ENCODE results near the gene MRGPRX2. TPM values are rescaled to one million over a fixed set of nuclear protein-coding genes. Genes with fewer than 3 reads are reported as not detected.

Gene MRGPRX2
- total and polyA plus RNA-seq, 4 experiments from 2014 or later, result not detected

GRCh38 chr11:19012636-19013035 is 47.9 kb downstream of the MRGPRX2 start:
- POLR2A ChIA-PET (ENCODE audit: partially characterized antibody), result no interaction called here
- CTCF ChIA-PET (ENCODE audit: partially characterized antibody), result no interaction called here
- H3K36me3 Mint-ChIP-seq, result peaks cover 0 to 2% of the 10 kb centered on the region in 2 donors
- peaks cover 16 to 22% of the 10 kb centered on the region in 2 donors for H3K27me3 Mint-ChIP-seq
- H3K4me1 ChIP-seq (ENCODE audit: insufficient read depth, low read length), result no peaks in the 10 kb centered on the region
- no peak for DNase-seq
- H3K27me3 ChIP-seq (ENCODE audit: insufficient read depth, low read length), result no peaks in the 10 kb centered on the region
- no peak overlapping the region for H3K27ac Mint-ChIP-seq
- H3K4me3 Mint-ChIP-seq, result no peak overlapping the region
- intact Hi-C loops (cut with micrococcal nuclease), result no loop called here
- peaks cover 0 to 31% (median 16%) of the 10 kb centered on the region in 8 donors for H3K9me3 Mint-ChIP-seq
- H3K9me3 ChIP-seq (ENCODE audit: control insufficient read depth in 1 of 2, low read length in 2 of 2), result no peaks in the 10 kb centered on the region
- H3K4me1 Mint-ChIP-seq, result no peaks in the 10 kb centered on the region
- H3K4me3 ChIP-seq (ENCODE audit: low read length in 2 of 2), result no peak overlapping the region
- H3K27ac ChIP-seq (ENCODE audit: low read depth, low read length), result no peak overlapping the region
- no peaks in the 10 kb centered on the region for H3K36me3 ChIP-seq (ENCODE audit: insufficient read depth, low read length)

Other genes starting within 250 kb of the MRGPRX2 start
- not detected for gene MRGPRX1, start 121.3 kb downstream of the MRGPRX2 start, total RNA-seq
- gene MRGPRX1, start 121.3 kb downstream of the MRGPRX2 start, polyA plus RNA-seq, result not detected
- 10 to 100 TPM; 15.6 to 16.1 TPM for gene ZDHHC13, start 56.5 kb upstream of the MRGPRX2 start, total RNA-seq
- 10 to 100 TPM in 1 of 2 donors, 1 to 10 TPM in 1; 9.4 to 15.2 TPM for gene ZDHHC13, start 56.5 kb upstream of the MRGPRX2 start, polyA plus RNA-seq
- not detected for gene CSRP3, start 141.3 kb upstream of the MRGPRX2 start, total RNA-seq
- not detected for gene CSRP3, start 141.3 kb upstream of the MRGPRX2 start, polyA plus RNA-seq
- gene E2F8, start 180.2 kb upstream of the MRGPRX2 start, total RNA-seq, result not detected
- not detected for gene E2F8, start 180.2 kb upstream of the MRGPRX2 start, polyA plus RNA-seq

All from CD4-positive, alpha-beta memory T cell (primary cell).